Endothelial cell of umbilical vein (primary cell): ENCODE measurements around the gene NFATC1.

Experiments
- CTCF ChIP-seq, 2 donors: IDR thresholded peaks; 1 replicate in 1 of 2; 2 replicates in 1 of 2; pipeline ENCODE4 v1.5.1; 2011; ENCODE audit warnings: low read length in 2 of 2, mild to moderate bottlenecking in 2 of 2, moderate library complexity in 2 of 2, control low read depth in 1 of 2, inconsistent platforms in 1 of 2, low read depth in 1 of 2; ENCODE audit not compliant: insufficient read depth in 1 of 2; ENCODE audit errors: extremely low read depth in 1 of 2
- JUN ChIP-seq: IDR thresholded peaks from 2 replicates; pipeline ENCODE4 v1.6.1; 2011; ENCODE audit warnings: borderline replicate concordance, low read depth; ENCODE audit not compliant: insufficient read length, insufficient read depth
- POLR2A ChIP-seq: IDR thresholded peaks from 2 replicates; pipeline ENCODE4 v1.6.1; 2012; ENCODE audit warnings: low read depth, mild to moderate bottlenecking, control low read depth, low read length

- TF ChIP-seq JUN (no peak), POLR2A (no peak), CTCF (IDR thresholded peaks at IDR 0.05; ENCODE audit: extremely low read depth in 1 of 2, insufficient read depth in 1 of 2, low read depth in 1 of 2, low read length in 2 of 2) (no peak)
Measured at GRCh38 chr18:79387214-79387613, 8.5 kb upstream of the NFATC1 start.
